C4-2B (cell line): ENCODE data around the gene HTD2.

Experiments used
- CTCF ChIP-seq: fragments of 450-650 bp; conservative IDR thresholded peaks from 2 replicates; pipeline ENCODE4 v1.5.1; 2017; ENCODE audit warnings: mild to moderate bottlenecking
- ZFX ChIP-seq: fragments of 450-650 bp; IDR thresholded peaks from 2 replicates; pipeline ENCODE4 v1.6.1; 2017

DNA sequence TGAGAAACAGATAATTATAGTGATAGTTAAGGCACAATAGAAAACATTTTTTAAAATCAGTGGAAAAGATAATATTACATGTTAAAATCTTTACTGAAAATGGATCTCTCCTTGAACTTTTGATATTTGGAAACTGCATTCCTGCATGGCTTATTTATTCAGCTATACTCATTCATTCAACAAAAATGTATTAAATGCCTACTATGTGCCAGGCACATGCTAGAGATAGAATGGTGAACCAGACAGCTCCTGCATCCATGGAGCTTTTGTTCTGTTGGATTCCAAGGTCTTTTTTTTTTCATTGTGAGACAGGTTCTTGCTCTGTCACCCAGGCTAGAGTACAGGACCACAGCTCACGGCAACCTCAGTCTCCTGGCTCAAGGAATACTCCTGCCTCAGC is 30.9 kb downstream of the HTD2 start:
- TF ChIP-seq CTCF (no peak), ZFX (no peak)
